ENCODE results near the gene CADM4. TPM values are rescaled to one million over a fixed set of nuclear protein-coding genes. Genes with fewer than 3 reads are reported as not detected.

Gene CADM4
- total RNA-seq, 1 experiment from 2014 or later: 28.7 TPM

DNA sequence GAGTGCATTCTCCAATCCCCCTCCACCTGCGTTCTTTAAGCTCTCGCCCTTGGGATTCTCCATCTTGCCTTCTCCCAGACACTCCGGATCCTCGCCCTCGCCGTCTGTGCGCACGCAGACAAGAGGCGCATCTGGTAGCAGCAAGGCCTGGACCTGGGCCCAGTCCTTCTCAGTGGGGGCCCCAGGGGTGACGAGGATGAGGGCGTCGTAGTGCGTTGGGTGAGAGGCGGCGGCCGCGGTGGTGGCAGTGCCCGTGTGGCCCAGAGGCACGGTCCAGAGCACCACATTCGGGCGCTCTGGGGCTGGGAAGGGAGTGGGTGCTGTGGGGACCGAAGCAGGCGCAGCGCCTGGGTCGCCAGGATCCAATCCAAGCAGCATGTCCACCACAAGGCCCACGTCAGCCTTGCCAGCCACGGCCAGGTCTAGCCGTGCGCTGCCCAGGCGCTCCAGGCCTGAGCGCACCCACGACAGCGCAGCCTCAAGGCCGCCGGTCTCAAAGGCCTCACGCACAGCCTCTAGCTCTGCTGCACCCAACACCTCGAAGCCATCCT, 46.8 kb downstream of the CADM4 start:
- H3K79me2 ChIP-seq (ENCODE audit: insufficient read depth, low read length): peaks cover 38% of the 10 kb centered on the region
- ATAC-seq: no peak
- ChIA-PET CTCF (no interaction called here), POLR2A (no interaction called here), RAD21 (ENCODE audit: low non-redundant PET in 1 of 2, low total read pairs in 2 of 2, uncharacterized antibody in 2 of 2, unreplicated experiment in 2 of 2) (interaction anchor here in 1 of 2 experiments (0.5 kb wide), 1 partner anchor 55 kb away, joined by 3 read pairs; no protein-coding TSS in a partner anchor)
- no peaks in the 10 kb centered on the region for H3K9me2 ChIP-seq (ENCODE audit: insufficient read depth)
- no peak for DNase-seq (ENCODE audit: low read depth, low spot score)
- H4K20me1 ChIP-seq (ENCODE audit: insufficient read depth): no peaks in the 10 kb centered on the region
- H3K27ac ChIP-seq (ENCODE audit: low read depth, low read length): no peak overlapping the region
- intact Hi-C loops (cut with micrococcal nuclease): loop anchor here (5.0 kb wide), 1 partner anchor 161 kb away; no protein-coding TSS in a partner anchor
- H3K4me1 ChIP-seq (ENCODE audit: control insufficient read depth in 1 of 2, insufficient read depth in 2 of 2, low read length in 2 of 2): peaks cover 7 to 23% of the 10 kb centered on the region in 2 experiments; a peak in 3 of 4 replicates
- no peak for TF ChIP-seq YY1 (IDR thresholded peaks at IDR 0.05; ENCODE audit: extremely low read depth, insufficient replicate concordance, low read depth, low read length)
- TF ChIP-seq ZFX (IDR thresholded peaks at IDR 0.05): no peak
- no peak for TF ChIP-seq JUND (IDR thresholded peaks at IDR 0.05)
- TF ChIP-seq, protein P1, sequence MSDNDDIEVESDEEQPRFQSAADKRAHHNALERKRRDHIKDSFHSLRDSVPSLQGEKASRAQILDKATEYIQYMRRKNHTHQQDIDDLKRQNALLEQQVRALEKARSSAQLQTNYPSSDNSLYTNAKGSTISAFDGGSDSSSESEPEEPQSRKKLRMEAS (IDR thresholded peaks at IDR 0.05): no peak
- TF ChIP-seq CTCF (IDR thresholded peaks at IDR 0.05 in 2 of 3, conservative IDR thresholded peaks at IDR 0.05 in 1 of 3; ENCODE audit: borderline replicate concordance in 1 of 3, insufficient read depth in 1 of 3, low read depth in 2 of 3, low read length in 2 of 3): no peak
- TF ChIP-seq REST (IDR thresholded peaks at IDR 0.05; ENCODE audit: low read depth): no peak
- TF ChIP-seq RAD21 (IDR thresholded peaks at IDR 0.05; ENCODE audit: low read depth): no peak
- no peak for TF ChIP-seq CEBPB (IDR thresholded peaks at IDR 0.05; ENCODE audit: low read depth)
- no peak for TF ChIP-seq POLR2AphosphoS5 (IDR thresholded peaks at IDR 0.05; ENCODE audit: low read depth, low read length)
- no peak for TF ChIP-seq FOSL1 (IDR thresholded peaks at IDR 0.05; ENCODE audit: low read depth)
- no peak for TF ChIP-seq EGR1 (IDR thresholded peaks at IDR 0.05; ENCODE audit: low read depth)
- no peak for TF ChIP-seq POLR2A (IDR thresholded peaks at IDR 0.05; ENCODE audit: borderline replicate concordance, extremely low read depth, insufficient read depth, insufficient read length)
- no peak for TF ChIP-seq EZH2 (IDR thresholded peaks at IDR 0.05)
- no peaks in the 10 kb centered on the region for H3K9me3 ChIP-seq (ENCODE audit: control insufficient read depth in 1 of 2, insufficient read depth in 1 of 2, low read depth in 1 of 2, low read length in 2 of 2)
- H3K4me3 ChIP-seq (replicated peaks in 1 of 2; ENCODE audit: low read depth in 1 of 2, low read length in 2 of 2): no peak overlapping the region
- H3K27me3 ChIP-seq (ENCODE audit: insufficient read depth, low read length): no peaks in the 10 kb centered on the region
- H3K36me3 ChIP-seq (ENCODE audit: control insufficient read depth in 1 of 2, insufficient read depth in 2 of 2, low read length in 2 of 2): peaks cover 8 to 9% of the 10 kb centered on the region in 2 experiments; a peak in 3 of 4 replicates
- no peak overlapping the region for H3K4me2 ChIP-seq (ENCODE audit: low read length)
- no peak overlapping the region for H2AFZ ChIP-seq (ENCODE audit: low read depth, low read length, poor library complexity, severe bottlenecking)
- BruUV-seq (replicated peaks): no TSS peak
- no peak overlapping the region for H3K9ac ChIP-seq (ENCODE audit: low read length)
